Fibroblast of mammary gland (primary cell): ENCODE measurements around the gene DPF3.

Experiments used
- DNase-seq: peaks from one replicate; pipeline ENCODE4 v3.0.0-alpha.2; 2010; ENCODE audit warnings: low read depth
- H3K4me3 ChIP-seq: 2 replicates; pipeline ENCODE4 v1.5.1; 2011; ENCODE audit warnings: low read depth, mild to moderate bottlenecking, low read length, moderate library complexity; ENCODE audit not compliant: control insufficient read depth
- CTCF ChIP-seq: conservative IDR thresholded peaks from 2 replicates; pipeline ENCODE4 v1.5.1; 2011; ENCODE audit warnings: low read depth, low read length, inconsistent platforms; ENCODE audit not compliant: control insufficient read depth, insufficient read depth

Gene DPF3

GRCh38 chr14:72666610-72667009 is 227.3 kb downstream of the DPF3 start:
- peak; percentile 72 for DNase-seq
- TF ChIP-seq CTCF, result no peak

GRCh38 chr14:72665259-72665658 is 228.6 kb downstream of the DPF3 start:
- DNase-seq, result peak; percentile 99
- no peak for TF ChIP-seq CTCF
- no peak overlapping the region for H3K4me3 ChIP-seq

More at GRCh38 chr14:72666610-72667009, 227.3 kb downstream of the DPF3 start:
- H3K4me3 ChIP-seq, result no peak overlapping the region

- DNase-seq, result no peak
- no peak overlapping the region for H3K4me3 ChIP-seq
- TF ChIP-seq CTCF, result no peak
Observed at GRCh38 chr14:72664651-72665050, 229.2 kb downstream of the DPF3 start.

- no peak for DNase-seq
Observed at GRCh38 chr14:72663956-72664650, 229.8 kb downstream of the DPF3 start.

GRCh38 chr14:72663076-72663487 is 230.8 kb downstream of the DPF3 start:
- TF ChIP-seq CTCF, result no peak
- no peak for DNase-seq
- no peak overlapping the region for H3K4me3 ChIP-seq

More at GRCh38 chr14:72663956-72664650, 229.8 kb downstream of the DPF3 start:
- TF ChIP-seq CTCF, result no peak
- no peak overlapping the region for H3K4me3 ChIP-seq

- no peak for TF ChIP-seq CTCF
- DNase-seq, result no peak
- H3K4me3 ChIP-seq, result no peak overlapping the region
Observed at GRCh38 chr14:72662214-72662613, 231.7 kb downstream of the DPF3 start.
